ENCODE measurements around the gene CXCL5.

DNA sequence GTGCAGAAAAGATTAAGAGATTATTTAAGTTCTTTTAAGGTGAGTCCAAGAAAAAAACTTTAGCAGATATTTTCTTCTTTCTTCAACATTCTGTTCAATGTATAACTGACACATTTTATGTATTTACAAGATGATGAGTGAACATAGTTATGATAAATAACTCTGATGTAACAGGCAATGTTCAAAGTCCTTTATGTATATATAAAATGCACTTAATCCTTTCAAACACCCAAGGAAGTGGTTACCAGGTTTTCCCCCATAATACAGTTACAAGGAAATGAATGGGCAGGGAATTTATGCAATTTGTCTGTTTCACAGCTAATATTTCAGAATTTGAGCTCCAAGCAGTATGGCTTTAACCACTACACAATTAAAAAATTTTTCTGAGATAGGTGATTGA, 31.8 kb upstream of the CXCL5 start:
- TF ChIP-seq, protein P1, sequence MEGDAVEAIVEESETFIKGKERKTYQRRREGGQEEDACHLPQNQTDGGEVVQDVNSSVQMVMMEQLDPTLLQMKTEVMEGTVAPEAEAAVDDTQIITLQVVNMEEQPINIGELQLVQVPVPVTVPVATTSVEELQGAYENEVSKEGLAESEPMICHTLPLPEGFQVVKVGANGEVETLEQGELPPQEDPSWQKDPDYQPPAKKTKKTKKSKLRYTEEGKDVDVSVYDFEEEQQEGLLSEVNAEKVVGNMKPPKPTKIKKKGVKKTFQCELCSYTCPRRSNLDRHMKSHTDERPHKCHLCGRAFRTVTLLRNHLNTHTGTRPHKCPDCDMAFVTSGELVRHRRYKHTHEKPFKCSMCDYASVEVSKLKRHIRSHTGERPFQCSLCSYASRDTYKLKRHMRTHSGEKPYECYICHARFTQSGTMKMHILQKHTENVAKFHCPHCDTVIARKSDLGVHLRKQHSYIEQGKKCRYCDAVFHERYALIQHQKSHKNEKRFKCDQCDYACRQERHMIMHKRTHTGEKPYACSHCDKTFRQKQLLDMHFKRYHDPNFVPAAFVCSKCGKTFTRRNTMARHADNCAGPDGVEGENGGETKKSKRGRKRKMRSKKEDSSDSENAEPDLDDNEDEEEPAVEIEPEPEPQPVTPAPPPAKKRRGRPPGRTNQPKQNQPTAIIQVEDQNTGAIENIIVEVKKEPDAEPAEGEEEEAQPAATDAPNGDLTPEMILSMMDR (IDR thresholded peaks at IDR 0.05): no peak
- TF ChIP-seq POLR2A (IDR thresholded peaks at IDR 0.05) (no peak), POLR2AphosphoS5 (IDR thresholded peaks at IDR 0.05) (no peak)
